ENCODE data around the gene OIP5.
A peak's percentile ranks its signal among the peaks of the same experiment; 100 is the strongest.

Gene OIP5

DNA sequence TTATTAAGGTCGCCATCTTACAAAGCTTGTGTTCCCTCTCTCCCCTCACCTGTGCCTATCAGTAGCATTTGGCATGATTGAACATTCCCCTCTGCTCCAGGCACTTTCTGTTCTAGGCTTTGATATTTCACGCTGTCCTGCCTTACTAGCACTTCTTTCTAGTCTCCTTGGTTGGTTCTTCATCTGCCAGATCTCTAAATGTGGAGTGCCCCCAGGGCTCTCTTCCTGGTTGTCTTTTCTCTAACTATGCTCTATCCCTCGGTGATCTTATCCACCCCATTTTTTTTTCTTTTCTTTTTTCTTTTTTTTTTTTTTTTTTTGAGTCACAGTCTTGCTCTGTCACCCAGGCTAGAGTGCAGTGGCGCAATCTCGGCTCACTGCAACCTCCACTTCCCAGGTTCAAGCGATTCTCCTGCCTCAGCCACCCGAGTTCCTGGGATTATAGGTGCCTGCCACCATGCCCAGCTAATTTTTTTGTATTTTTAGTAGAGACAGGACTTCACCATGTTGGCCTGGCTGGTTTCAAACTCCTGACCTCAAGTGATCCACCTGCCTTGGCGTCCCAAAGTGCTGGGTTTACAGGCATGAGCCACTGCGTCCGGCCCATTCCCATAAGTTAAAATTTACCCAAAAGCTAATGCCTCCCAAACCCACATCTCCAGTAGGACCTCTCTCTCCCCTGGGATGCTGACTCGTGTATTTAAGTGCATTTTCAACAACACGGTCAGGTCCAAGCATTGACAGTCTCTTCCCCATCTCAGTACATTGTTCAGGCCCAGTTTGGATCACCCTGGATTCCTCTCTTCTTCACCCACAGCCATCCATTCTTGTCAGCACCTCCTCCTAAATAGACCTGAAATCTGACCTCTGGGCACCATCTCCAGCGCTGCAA lies 5.5 kb upstream of the OIP5 start:
- peaks cover 64% of the 10 kb centered on the region for H3K36me3 ChIP-seq (replicated peaks; ENCODE audit: low read depth, low read length)
- no peaks in the 10 kb centered on the region for H3K27me3 ChIP-seq (ENCODE audit: low read depth, low read length)
- no peaks in the 10 kb centered on the region for H3K9me3 ChIP-seq (ENCODE audit: insufficient read depth, low read length)
- H3K27ac ChIP-seq (ENCODE audit: low read length) = no peak overlapping the region
- no peak overlapping the region for H2AFZ ChIP-seq (ENCODE audit: low read depth, low read length)
- peaks cover 7% of the 10 kb centered on the region; the same call in 1 of the 2 replicates for H3K4me1 ChIP-seq (ENCODE audit: low read length)
- no peak overlapping the region for H3K4me3 ChIP-seq (ENCODE audit: low read length)
- H3K79me2 ChIP-seq (ENCODE audit: low read length) = peaks cover 97% of the 10 kb centered on the region
- peaks cover 65% of the 10 kb centered on the region for H4K20me1 ChIP-seq (ENCODE audit: insufficient read depth, low read length)
- no peak overlapping the region for H3K4me2 ChIP-seq (ENCODE audit: low read length)
- no peak overlapping the region for H3K9ac ChIP-seq (ENCODE audit: low read length)
- TF ChIP-seq, protein P1, sequence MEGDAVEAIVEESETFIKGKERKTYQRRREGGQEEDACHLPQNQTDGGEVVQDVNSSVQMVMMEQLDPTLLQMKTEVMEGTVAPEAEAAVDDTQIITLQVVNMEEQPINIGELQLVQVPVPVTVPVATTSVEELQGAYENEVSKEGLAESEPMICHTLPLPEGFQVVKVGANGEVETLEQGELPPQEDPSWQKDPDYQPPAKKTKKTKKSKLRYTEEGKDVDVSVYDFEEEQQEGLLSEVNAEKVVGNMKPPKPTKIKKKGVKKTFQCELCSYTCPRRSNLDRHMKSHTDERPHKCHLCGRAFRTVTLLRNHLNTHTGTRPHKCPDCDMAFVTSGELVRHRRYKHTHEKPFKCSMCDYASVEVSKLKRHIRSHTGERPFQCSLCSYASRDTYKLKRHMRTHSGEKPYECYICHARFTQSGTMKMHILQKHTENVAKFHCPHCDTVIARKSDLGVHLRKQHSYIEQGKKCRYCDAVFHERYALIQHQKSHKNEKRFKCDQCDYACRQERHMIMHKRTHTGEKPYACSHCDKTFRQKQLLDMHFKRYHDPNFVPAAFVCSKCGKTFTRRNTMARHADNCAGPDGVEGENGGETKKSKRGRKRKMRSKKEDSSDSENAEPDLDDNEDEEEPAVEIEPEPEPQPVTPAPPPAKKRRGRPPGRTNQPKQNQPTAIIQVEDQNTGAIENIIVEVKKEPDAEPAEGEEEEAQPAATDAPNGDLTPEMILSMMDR (IDR thresholded peaks at IDR 0.05; ENCODE audit: low read depth, low read length) = no peak
- TF ChIP-seq EZH2phosphoT487 (IDR thresholded peaks at IDR 0.05; ENCODE audit: low read depth) = no peak

DNA sequence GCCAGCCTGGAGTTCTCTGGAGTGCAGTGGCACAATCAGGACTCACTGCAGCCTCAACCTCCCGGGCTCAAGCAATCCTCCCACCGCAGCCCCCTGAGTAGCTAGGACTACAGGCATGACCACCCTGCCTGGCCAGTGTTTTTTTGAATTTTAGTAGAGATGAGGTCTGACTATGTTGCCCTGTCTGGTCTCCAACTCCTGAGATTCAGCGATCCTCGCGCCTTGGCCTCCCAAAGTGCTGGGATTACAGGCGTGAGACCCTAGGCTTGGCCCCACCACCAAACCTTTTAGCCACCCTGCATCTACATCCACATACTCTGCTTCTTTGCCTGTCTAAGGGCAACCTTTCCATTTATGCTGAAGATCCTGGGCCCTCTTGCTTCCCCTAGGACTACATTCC lies 4.7 kb upstream of the OIP5 start:
- Histone ChIP-seq H4K20me1 (ENCODE audit: insufficient read depth, low read length) (peaks cover 58% of the 10 kb centered on the region), H3K27me3 (ENCODE audit: low read depth, low read length) (no peaks in the 10 kb centered on the region), H3K4me1 (ENCODE audit: low read length) (peaks cover 7% of the 10 kb centered on the region; the same call in 1 of the 2 replicates), H3K79me2 (ENCODE audit: low read length) (peaks cover 93% of the 10 kb centered on the region), H3K36me3 (replicated peaks; ENCODE audit: low read depth, low read length) (peaks cover 56% of the 10 kb centered on the region), H2AFZ (ENCODE audit: low read depth, low read length) (no peak overlapping the region), H3K9ac (ENCODE audit: low read length) (no peak overlapping the region), H3K4me3 (ENCODE audit: low read length) (no peak overlapping the region), H3K27ac (ENCODE audit: low read length) (no peak overlapping the region), H3K4me2 (ENCODE audit: low read length) (no peak overlapping the region), H3K9me3 (ENCODE audit: insufficient read depth, low read length) (no peaks in the 10 kb centered on the region)
- TF ChIP-seq, protein P1 (IDR thresholded peaks at IDR 0.05; ENCODE audit: low read depth, low read length) = no peak

DNA sequence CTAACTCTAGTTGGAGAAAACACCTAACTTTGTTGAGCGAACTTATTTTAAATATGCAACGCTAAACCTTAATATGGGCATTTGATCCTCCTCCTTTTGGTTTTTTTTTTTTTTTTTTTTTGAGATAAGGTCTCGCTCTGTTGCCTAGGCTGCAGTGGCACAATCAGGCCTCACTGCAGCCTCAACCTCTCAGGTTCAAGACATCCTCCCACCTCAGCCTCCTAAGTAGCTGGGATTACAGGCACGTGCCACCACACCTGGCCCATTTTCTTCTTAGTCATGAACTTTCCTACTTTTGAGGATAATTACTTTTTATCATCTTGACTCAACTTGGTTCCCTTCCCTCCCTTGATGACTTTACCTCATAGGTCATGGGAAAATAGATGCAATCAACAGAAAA lies 4.2 kb upstream of the OIP5 start:
- peaks cover 93% of the 10 kb centered on the region for H3K79me2 ChIP-seq (ENCODE audit: low read length)
- no peak overlapping the region for H3K4me2 ChIP-seq (ENCODE audit: low read length)
- TF ChIP-seq EZH2phosphoT487 (IDR thresholded peaks at IDR 0.05; ENCODE audit: low read depth) = no peak
- TF ChIP-seq, protein P1 (IDR thresholded peaks at IDR 0.05; ENCODE audit: low read depth, low read length) = no peak
- no peak overlapping the region for H3K9ac ChIP-seq (ENCODE audit: low read length)
- H3K4me1 ChIP-seq (ENCODE audit: low read length) = peaks cover 7% of the 10 kb centered on the region; the same call in 1 of the 2 replicates
- H3K9me3 ChIP-seq (ENCODE audit: insufficient read depth, low read length) = no peaks in the 10 kb centered on the region
- no peak overlapping the region for H3K27ac ChIP-seq (ENCODE audit: low read length)
- H2AFZ ChIP-seq (ENCODE audit: low read depth, low read length) = no peak overlapping the region
- peaks cover 51% of the 10 kb centered on the region for H3K36me3 ChIP-seq (replicated peaks; ENCODE audit: low read depth, low read length)
- peaks cover 53% of the 10 kb centered on the region for H4K20me1 ChIP-seq (ENCODE audit: insufficient read depth, low read length)
- H3K27me3 ChIP-seq (ENCODE audit: low read depth, low read length) = no peaks in the 10 kb centered on the region
- no peak overlapping the region for H3K4me3 ChIP-seq (ENCODE audit: low read length)

DNA sequence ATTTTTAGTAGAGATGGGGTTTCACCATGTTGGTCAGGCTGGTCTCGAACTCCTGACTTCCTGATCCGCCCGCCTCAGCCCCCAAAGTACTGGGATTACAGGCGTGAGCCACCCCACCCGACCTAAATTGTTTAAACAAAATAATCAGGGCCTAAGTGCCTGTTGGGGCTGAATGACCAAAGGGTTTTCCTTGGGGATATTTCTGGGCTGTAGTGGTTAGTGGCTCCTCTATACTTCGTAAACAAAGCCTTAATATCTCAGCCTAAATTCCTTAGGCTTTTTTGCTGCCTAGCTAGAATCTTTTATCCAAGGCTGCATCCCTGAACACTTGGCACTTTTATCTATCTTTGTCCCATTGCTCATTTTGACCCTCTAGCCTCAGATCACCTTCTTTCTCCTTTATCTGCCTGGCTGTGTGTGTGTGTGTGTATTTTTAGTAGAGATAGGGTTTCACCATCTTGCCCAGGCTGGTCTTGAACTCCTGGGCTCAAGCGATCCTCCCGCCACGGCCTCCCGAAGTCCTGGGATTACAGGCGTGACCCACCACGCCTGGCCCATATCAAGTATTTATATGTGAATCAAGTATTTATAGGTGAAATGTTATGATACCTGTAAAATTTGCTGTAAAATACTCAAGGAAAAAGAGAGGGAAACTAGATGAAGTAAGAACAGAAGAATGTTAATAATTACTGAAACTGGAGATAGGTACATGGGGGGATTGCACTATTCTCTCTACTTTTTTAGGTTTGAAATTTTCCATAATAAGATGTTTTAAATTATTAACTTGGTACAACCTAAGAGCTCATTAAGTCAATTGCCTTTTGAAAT lies 2.1 kb upstream of the OIP5 start:
- Histone ChIP-seq H4K20me1 (ENCODE audit: insufficient read depth, low read length) (peaks cover 34% of the 10 kb centered on the region), H2AFZ (ENCODE audit: low read depth, low read length) (no peak overlapping the region), H3K36me3 (replicated peaks; ENCODE audit: low read depth, low read length) (peaks cover 39% of the 10 kb centered on the region), H3K4me2 (ENCODE audit: low read length) (peak overlapping the region; percentile 82), H3K27me3 (ENCODE audit: low read depth, low read length) (no peaks in the 10 kb centered on the region), H3K9ac (ENCODE audit: low read length) (peak overlapping the region; percentile 97), H3K9me3 (ENCODE audit: insufficient read depth, low read length) (no peaks in the 10 kb centered on the region), H3K4me1 (ENCODE audit: low read length) (peaks cover 14% of the 10 kb centered on the region), H3K79me2 (ENCODE audit: low read length) (peaks cover 83% of the 10 kb centered on the region), H3K4me3 (ENCODE audit: low read length) (peak overlapping the region; percentile 87), H3K27ac (ENCODE audit: low read length) (peak overlapping the region; percentile 91)
- TF ChIP-seq, protein P1 (IDR thresholded peaks at IDR 0.05; ENCODE audit: low read depth, low read length) = no peak
- no peak for TF ChIP-seq EZH2phosphoT487 (IDR thresholded peaks at IDR 0.05; ENCODE audit: low read depth)

Data from OCI-LY3 (cell line).